GM23248 (cell line): ENCODE results near the gene TICRR.

Source experiments
- EZH2 ChIP-seq: fragments of 200-600 bp; sonication (generic); IDR thresholded peaks from 2 replicates; pipeline ENCODE4 v1.6.1; 2018; ENCODE audit warnings: antibody characterized with exemption, mild to moderate bottlenecking; ENCODE audit not compliant: insufficient read depth, poor library complexity, severe bottlenecking
- EZH2phosphoT487 ChIP-seq: fragments of 200-600 bp; sonication (generic); IDR thresholded peaks from 2 replicates; pipeline ENCODE4 v1.6.1; 2018; ENCODE audit warnings: antibody characterized with exemption, moderate library complexity, mild to moderate bottlenecking, low read depth; ENCODE audit not compliant: insufficient read depth

DNA sequence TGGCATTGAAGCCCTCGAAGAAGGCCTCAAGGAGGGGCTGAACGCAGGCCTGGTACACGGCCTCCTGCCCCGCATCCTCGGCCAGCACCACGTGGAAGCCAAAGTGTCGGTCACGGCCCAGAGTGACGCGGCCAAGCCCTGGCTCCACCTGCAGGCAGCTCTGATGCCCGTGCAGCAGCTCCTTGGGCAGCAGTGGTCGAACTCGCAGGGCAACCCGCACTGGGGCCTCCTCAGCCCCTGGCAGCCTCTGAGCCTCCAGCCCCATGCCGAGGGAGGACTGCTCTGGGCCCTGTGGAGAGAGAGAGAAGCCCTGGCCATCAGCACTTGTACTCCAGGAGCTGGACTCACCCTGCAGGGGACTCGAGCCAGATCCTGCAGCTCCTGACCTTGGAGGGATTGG, 77.4 kb downstream of the TICRR start:
- TF ChIP-seq EZH2 (no peak), EZH2phosphoT487 (no peak)
